GM12892 (cell line): ENCODE data around the gene R3HDM2.
"Not testable (repeated sequence)": the region's sequence is repeated elsewhere in the genome, so short reads cannot be mapped to it uniquely, and the experiment has no call there.

ENCODE experiments used
- POLR2A ChIP-seq: IDR thresholded peaks from 2 replicates; pipeline ENCODE4 v1.6.1; 2011; ENCODE audit warnings: low read depth, low read length, control low read depth
- TAF1 ChIP-seq: IDR thresholded peaks from 2 replicates; pipeline ENCODE4 v1.6.1; 2011; ENCODE audit warnings: low read depth, mild to moderate bottlenecking, control low read depth, low read length, borderline replicate concordance

- TF ChIP-seq POLR2A, TAF1: not testable (repeated sequence)
These were observed 10.6 kb upstream of the R3HDM2 start for GRCh38 chr12:57441393-57441792.
